Measurements from ENCODE around the gene MACROD2.

DNA sequence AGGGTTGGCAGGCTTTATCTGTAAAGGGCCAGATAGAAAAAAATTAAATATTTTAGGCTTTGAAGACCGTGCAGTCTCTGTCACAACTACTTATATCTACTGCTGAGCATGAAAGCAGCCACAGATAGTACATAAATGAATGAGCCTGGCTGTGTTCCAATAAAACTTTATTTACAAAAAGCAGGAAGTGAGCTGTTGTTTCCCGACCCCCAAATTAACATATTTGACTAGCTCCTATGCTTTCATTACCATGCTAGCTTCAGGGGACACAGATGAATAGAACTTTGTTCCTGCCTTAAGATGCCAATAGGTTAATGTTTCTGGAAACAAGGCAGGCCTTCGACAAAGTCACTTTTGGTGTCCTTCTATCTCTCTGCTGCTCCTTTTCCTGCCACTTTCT lies 1400.1 kb downstream of the MACROD2 start:
- TF ChIP-seq, protein P1, sequence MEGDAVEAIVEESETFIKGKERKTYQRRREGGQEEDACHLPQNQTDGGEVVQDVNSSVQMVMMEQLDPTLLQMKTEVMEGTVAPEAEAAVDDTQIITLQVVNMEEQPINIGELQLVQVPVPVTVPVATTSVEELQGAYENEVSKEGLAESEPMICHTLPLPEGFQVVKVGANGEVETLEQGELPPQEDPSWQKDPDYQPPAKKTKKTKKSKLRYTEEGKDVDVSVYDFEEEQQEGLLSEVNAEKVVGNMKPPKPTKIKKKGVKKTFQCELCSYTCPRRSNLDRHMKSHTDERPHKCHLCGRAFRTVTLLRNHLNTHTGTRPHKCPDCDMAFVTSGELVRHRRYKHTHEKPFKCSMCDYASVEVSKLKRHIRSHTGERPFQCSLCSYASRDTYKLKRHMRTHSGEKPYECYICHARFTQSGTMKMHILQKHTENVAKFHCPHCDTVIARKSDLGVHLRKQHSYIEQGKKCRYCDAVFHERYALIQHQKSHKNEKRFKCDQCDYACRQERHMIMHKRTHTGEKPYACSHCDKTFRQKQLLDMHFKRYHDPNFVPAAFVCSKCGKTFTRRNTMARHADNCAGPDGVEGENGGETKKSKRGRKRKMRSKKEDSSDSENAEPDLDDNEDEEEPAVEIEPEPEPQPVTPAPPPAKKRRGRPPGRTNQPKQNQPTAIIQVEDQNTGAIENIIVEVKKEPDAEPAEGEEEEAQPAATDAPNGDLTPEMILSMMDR (IDR thresholded peaks at IDR 0.05) = no peak
- TF ChIP-seq EP300 (IDR thresholded peaks at IDR 0.05; ENCODE audit: low read depth) = no peak
